OCI-LY1 (cell line): ENCODE measurements around the gene AGTRAP.

Experiments used
- EZH2 ChIP-seq: fragments of 200-600 bp; sonication (generic), shearing (Covaris generic); IDR thresholded peaks from 2 replicates; pipeline ENCODE4 v1.8.0; 2017; ENCODE audit warnings: borderline replicate concordance, mixed run types, mild to moderate bottlenecking, antibody characterized with exemption, low read length, moderate library complexity, mixed read lengths
- TF ChIP-seq, protein P1 (sequence below): fragments of 200-600 bp; sonication (generic), shearing (Covaris generic); IDR thresholded peaks from 2 replicates; pipeline ENCODE4 v1.5.1; 2017; ENCODE audit warnings: mild to moderate bottlenecking, antibody characterized with exemption, low read length, moderate library complexity, mixed read lengths

DNA sequence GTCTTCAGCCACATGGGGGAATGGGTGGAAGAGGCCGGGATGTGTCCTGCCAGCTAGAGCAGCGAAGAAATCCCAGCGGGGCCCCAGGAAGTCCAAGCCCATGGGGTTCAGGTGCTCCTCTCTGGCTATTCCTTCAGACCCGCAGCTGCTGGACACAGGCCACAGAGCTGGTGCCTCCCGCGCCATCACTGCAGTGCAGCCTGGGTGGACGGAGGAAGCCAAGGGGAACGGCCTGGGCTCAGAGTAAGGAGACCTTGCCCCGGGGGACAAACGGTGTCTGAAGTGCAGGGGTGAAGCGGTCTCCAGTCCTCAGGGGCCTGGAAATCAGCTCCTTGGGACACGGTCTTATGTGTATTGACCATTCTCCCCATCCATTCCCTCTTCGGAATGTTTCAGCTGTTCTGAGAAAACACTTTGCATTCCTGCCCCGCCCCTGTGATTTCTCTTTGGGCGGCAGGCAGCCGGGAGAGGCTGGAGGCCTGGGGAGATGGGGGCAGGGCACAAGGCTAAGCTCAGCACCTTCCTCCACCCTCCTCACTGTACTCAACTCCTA, 51.4 kb downstream of the AGTRAP start:
- TF ChIP-seq, protein P1, sequence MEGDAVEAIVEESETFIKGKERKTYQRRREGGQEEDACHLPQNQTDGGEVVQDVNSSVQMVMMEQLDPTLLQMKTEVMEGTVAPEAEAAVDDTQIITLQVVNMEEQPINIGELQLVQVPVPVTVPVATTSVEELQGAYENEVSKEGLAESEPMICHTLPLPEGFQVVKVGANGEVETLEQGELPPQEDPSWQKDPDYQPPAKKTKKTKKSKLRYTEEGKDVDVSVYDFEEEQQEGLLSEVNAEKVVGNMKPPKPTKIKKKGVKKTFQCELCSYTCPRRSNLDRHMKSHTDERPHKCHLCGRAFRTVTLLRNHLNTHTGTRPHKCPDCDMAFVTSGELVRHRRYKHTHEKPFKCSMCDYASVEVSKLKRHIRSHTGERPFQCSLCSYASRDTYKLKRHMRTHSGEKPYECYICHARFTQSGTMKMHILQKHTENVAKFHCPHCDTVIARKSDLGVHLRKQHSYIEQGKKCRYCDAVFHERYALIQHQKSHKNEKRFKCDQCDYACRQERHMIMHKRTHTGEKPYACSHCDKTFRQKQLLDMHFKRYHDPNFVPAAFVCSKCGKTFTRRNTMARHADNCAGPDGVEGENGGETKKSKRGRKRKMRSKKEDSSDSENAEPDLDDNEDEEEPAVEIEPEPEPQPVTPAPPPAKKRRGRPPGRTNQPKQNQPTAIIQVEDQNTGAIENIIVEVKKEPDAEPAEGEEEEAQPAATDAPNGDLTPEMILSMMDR, result no peak
- no peak for TF ChIP-seq EZH2
